Keratinocyte (primary cell): Measurements from ENCODE around the gene ATG14.

Experiments used
- EZH2 ChIP-seq: IDR thresholded peaks from one replicate; pipeline ENCODE4 v1.6.1; 2012; ENCODE audit warnings: inconsistent platforms, mild to moderate bottlenecking, low read length, moderate library complexity
- TF ChIP-seq, protein P1 (sequence below), 3 experiments: IDR thresholded peaks in 1 of 3; conservative IDR thresholded peaks in 1 of 3; optimal IDR thresholded peaks in 1 of 3; 2 replicates in 2 of 3; 3 replicates in 1 of 3; pipeline versions ENCODE3 to v1.5.1; 2011; ENCODE audit warnings: low read length in 3 of 3, mild to moderate bottlenecking in 3 of 3, moderate library complexity in 2 of 3, control low read depth in 1 of 3, inconsistent platforms in 1 of 3; ENCODE audit not compliant: insufficient read depth in 2 of 3; ENCODE audit errors: extremely low read depth in 1 of 3

DNA sequence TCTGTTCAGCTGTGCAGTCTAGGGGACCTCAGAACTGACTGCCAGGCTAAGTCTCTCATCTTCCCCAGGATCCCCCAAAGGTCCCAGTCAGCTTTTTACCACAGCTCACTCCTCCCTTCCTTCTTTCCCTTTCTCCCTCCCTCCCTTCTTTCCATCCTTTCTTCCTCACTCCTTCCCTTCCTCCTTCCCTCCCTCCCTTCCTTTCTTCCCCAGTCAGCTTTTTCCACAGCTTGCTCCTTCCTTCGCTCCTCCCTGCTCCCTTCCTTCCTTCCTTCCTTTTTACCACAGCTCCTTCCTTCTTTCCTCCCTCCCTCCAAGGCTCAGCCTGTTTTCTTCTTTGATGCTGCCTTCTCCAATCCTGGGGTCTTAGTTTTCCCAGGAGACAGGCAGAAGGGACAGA lies 39.2 kb downstream of the ATG14 start:
- no peak for TF ChIP-seq EZH2
- TF ChIP-seq, protein P1, sequence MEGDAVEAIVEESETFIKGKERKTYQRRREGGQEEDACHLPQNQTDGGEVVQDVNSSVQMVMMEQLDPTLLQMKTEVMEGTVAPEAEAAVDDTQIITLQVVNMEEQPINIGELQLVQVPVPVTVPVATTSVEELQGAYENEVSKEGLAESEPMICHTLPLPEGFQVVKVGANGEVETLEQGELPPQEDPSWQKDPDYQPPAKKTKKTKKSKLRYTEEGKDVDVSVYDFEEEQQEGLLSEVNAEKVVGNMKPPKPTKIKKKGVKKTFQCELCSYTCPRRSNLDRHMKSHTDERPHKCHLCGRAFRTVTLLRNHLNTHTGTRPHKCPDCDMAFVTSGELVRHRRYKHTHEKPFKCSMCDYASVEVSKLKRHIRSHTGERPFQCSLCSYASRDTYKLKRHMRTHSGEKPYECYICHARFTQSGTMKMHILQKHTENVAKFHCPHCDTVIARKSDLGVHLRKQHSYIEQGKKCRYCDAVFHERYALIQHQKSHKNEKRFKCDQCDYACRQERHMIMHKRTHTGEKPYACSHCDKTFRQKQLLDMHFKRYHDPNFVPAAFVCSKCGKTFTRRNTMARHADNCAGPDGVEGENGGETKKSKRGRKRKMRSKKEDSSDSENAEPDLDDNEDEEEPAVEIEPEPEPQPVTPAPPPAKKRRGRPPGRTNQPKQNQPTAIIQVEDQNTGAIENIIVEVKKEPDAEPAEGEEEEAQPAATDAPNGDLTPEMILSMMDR (optimal IDR thresholded peaks at IDR 0.05 in 1 of 3, IDR thresholded peaks at IDR 0.05 in 1 of 3, conservative IDR thresholded peaks at IDR 0.05 in 1 of 3; ENCODE audit: extremely low read depth in 1 of 3, insufficient read depth in 2 of 3, low read length in 3 of 3): no peak
